GM12865 (cell line): ENCODE results near the gene AK8.

Source experiments
- DNase-seq: peaks from one replicate; pipeline ENCODE4 v3.0.0; 2010; ENCODE audit warnings: low read depth
- H3K4me3 ChIP-seq: 2 replicates; pipeline ENCODE4 v1.5.1; 2011; ENCODE audit warnings: mild to moderate bottlenecking, low read depth, low read length, control low read depth
- TF ChIP-seq, protein P1 (sequence below): IDR thresholded peaks from 2 replicates; pipeline ENCODE4 v1.5.1; 2011; ENCODE audit warnings: low read length, control low read depth, low read depth, inconsistent platforms; ENCODE audit not compliant: insufficient read depth; ENCODE audit errors: missing control alignments

The AK8 gene

DNA sequence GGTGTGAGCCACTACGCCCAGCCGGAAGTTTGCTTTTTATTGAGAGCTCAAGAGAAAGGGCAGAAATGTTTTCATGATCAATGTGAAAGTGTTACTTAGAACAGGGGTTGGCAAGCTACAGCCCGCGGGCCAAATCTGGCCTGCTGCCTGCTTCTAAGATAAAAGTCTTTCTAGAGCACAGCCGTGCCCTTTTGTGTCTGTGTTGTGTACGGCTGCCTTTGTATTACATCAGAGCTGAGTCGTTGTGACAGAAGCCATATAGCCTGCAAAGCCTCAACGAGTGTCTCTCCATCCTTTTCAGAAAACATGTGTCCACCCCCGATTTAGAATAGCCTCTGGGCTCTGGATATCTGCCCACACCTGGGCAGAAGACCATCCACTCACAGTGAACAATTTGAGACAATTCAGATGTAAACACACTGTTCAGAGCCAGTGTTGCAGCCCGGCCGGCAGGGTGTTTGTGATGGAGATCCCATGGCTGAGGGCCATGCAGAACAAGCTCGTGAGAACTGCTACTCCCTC, 28.8 kb downstream of the AK8 start:
- TF ChIP-seq, protein P1, sequence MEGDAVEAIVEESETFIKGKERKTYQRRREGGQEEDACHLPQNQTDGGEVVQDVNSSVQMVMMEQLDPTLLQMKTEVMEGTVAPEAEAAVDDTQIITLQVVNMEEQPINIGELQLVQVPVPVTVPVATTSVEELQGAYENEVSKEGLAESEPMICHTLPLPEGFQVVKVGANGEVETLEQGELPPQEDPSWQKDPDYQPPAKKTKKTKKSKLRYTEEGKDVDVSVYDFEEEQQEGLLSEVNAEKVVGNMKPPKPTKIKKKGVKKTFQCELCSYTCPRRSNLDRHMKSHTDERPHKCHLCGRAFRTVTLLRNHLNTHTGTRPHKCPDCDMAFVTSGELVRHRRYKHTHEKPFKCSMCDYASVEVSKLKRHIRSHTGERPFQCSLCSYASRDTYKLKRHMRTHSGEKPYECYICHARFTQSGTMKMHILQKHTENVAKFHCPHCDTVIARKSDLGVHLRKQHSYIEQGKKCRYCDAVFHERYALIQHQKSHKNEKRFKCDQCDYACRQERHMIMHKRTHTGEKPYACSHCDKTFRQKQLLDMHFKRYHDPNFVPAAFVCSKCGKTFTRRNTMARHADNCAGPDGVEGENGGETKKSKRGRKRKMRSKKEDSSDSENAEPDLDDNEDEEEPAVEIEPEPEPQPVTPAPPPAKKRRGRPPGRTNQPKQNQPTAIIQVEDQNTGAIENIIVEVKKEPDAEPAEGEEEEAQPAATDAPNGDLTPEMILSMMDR: no peak
- no peak for DNase-seq
- H3K4me3 ChIP-seq: no peak overlapping the region

DNA sequence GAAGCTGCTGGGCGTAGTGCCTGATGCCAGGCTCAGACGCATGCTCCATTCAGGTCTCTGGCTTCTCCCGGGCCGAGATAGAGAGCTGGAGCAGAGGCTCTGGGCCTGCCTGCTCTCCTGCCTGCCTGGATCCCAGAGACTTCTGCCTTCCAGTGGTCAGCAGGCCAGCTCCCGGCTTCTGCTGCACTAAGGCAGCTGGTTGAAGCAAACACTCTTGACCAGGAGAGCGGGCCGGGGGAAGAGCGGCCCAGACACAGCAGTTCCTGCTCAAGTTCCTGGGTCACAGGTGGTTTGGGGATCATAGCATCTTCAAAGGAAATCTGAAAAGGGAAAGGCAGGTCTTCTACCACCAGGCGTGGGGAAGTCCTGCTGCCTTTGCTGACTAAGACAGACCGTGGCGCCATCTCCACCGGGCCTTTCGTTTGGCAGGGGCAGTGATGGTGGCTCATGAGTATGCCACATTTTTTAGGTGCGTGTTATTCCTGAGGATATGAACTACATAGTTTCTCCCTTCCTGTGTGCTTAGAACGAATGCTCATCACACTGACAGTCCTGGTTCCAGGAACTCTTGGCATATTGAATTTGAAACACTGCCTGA, 31.1 kb downstream of the AK8 start:
- no peak for DNase-seq
- no peak overlapping the region for H3K4me3 ChIP-seq
- TF ChIP-seq, protein P1: no peak

DNA sequence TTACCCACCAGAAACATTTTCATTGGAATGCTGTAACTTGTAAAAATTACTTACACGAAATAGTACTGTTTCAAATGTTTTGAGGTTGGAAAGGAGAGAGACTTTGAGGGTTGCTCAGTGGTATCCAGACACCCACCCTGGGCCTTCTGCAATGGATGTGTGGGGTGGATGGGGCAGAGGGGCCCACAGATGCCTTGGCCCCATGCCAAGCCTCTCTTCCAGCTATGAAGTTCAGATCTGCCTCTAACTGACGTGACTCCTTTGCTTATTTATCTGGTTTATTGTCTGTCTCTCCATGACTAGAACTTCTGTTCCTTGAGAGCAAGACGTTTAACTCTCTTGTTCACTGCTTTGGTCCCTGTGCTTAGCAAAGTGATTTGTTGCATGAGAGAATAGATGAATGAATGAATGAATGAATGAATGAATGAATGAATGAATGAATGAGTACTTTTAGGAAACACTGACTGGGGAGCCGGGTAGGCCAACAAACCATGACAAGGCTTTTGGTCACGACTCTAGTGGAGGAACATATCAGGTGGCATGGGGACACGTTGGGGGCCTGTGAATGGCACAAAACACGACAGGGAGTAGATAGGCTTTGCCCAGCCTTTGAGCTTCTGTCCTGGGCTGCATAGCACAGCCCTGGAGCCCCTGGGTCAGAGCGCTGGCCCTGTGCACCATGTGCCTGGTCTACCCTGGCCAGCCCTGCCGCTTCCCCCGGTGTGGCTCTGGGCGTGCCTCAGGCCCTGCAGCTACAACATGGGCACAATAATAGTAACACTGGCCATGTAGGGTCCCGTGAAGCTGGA, 31.8 kb downstream of the AK8 start:
- TF ChIP-seq, protein P1: no peak
- no peak for DNase-seq
- H3K4me3 ChIP-seq: no peak overlapping the region

DNA sequence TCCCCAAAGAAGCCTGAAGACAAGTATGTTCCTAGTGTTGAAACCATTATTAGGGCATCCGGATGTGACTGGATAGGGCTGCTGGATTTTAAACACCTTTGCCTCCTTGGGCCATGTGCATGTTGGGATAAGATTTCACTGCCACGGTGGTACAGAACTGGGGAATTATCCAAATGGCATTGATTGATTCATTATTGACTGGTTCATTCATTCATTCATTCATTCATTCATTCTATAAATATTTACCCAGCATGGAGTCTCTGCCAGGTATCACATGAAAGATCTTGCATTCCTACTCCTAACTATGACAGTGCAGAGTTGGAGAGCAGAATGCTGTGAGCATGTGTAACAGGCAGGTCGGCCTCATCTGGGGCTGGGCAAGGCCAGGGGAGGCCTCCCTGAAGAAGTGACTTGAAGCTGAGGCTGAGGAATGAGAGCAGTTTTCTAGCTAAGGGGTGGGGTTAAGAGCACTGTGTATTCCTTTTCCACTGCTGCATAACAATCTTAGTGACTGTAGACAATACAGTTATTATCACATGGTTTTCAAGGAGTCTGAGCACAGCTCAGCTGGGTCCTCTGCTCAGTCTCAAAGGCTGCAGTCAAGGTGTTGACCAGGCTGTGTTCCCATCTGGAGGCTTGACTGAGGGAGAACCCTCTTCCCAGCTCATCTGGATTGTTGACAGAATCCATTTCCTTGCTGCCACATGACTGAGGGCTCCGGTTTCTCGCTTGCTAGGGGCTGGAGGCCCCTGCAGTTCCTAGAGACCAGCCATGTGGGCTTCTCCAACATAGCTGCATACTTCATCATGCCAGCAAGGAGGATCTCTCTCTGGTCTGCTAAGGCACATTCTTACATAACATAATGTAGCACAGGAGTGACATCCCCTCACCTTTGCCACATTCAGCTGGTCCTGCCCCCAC, 35.7 kb downstream of the AK8 start:
- TF ChIP-seq, protein P1: no peak
- DNase-seq: no peak

DNA sequence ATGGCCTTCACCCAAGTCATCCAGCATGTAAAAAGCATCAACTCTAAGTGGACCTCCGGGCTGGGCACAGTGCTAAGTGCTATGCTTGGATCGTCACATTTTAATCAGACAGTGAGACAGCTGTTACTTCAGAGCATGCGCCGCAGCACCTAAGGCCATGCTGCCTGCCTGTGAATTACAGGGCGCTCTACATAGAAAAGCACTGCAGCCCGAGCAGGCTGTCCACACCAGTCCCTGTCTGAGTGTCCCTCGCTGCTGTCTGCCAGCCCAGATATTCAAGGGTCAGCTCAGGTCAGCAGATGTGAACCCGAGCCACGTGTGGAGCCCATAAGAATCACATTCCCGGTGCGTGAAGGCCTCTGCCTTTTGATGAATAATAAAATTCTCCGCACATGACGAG, 37.1 kb downstream of the AK8 start:
- TF ChIP-seq, protein P1: no peak
- no peak overlapping the region for H3K4me3 ChIP-seq
- no peak for DNase-seq

More for the DNA sequence above, 35.7 kb downstream of the AK8 start:
- no peak overlapping the region for H3K4me3 ChIP-seq

DNA sequence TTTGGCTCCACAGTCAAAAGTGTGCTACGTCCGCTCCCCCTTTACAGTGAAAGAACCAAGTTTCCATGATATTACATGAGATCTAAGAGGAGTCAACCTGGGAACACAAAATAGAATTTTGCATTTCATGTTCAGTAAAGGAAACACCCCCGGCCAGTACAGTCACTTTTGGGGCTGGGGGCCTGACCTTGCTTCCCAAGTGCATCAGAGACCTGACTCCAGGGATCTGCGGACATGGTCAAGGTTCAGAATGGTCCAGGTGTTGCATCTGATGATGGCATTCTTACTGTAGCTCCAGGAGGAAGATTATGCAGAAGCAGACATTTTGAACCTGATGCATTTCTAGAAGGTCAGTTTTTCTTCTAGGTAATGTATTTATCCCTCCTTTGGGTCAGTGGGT, 39.8 kb downstream of the AK8 start:
- DNase-seq: no peak

More for the DNA sequence above, 39.8 kb downstream of the AK8 start:
- H3K4me3 ChIP-seq: no peak overlapping the region
- TF ChIP-seq, protein P1: no peak
